Heart right ventricle (tissue), 16 donors: ENCODE measurements around the gene C6orf141. TPM values are rescaled to one million over a fixed set of nuclear protein-coding genes. Genes with fewer than 3 reads are reported as not detected.
"Not testable (repeated sequence)": the region's sequence is repeated elsewhere in the genome, so short reads cannot be mapped to it uniquely, and the experiment has no call there.

Source experiments
- ATAC-seq, 8 donors: fragments of 200-7000 bp; cut with Tn5 transposase; one replicate each; pipeline ENCODE4 v1.9.1; 2020; ENCODE audit warnings: mild to moderate bottlenecking in 8 of 8, moderate library complexity in 8 of 8, moderate number of reproducible peaks in 1 of 8
- DNase-seq, 2 donors: peaks; one replicate each; pipeline ENCODE4 v3.0.0-alpha.2; 2020
- H3K27ac ChIP-seq, 10 donors: fragments of 200-600 bp; sonication (generic) in 2 of 10; one replicate each; pipeline versions ENCODE4 v1.5.0 to v1.8.0; 2020 to 2022; ENCODE audit warnings: mild to moderate bottlenecking in 3 of 10
- H3K27me3 ChIP-seq, 7 donors: fragments of 200-600 bp; one replicate each; pipeline ENCODE4 v1.8.0; 2021 to 2022; ENCODE audit warnings: mild to moderate bottlenecking in 2 of 7
- H3K36me3 ChIP-seq, 9 donors: fragments of 200-600 bp; sonication (generic) in 1 of 9; one replicate each; pipeline versions ENCODE4 v1.5.0 to v1.8.0; 2020 to 2022; ENCODE audit warnings: mild to moderate bottlenecking in 2 of 9
- H3K4me1 ChIP-seq, 9 donors: fragments of 200-600 bp; sonication (generic) in 1 of 9; one replicate each; pipeline versions ENCODE4 v1.5.0 to v1.8.0; 2020 to 2022; ENCODE audit warnings: mild to moderate bottlenecking in 4 of 9
- H3K4me3 ChIP-seq, 10 donors: fragments of 200-600 bp; sonication (generic) in 2 of 10; one replicate each; pipeline versions ENCODE4 v1.5.0 to v1.8.0; 2020 to 2022; ENCODE audit warnings: mild to moderate bottlenecking in 7 of 10, moderate library complexity in 2 of 10
- H3K9me3 ChIP-seq, 11 donors: fragments of 200-600 bp in 10 of 11; sonication (generic) in 2 of 11; one replicate each; pipeline versions ENCODE4 v1.5.0 to v1.8.0; 2013 to 2022; ENCODE audit warnings: mild to moderate bottlenecking in 2 of 11, control low read depth in 1 of 11, moderate library complexity in 1 of 11
- WGBS, 2 donors: extraction: QIAGEN DNeasy Blood & Tissue Kit; methylation state at CpG; one replicate each; pipeline ENCODE4 v1.1.7; 2013; ENCODE audit warnings: inconsistent platforms in 1 of 2; 5-methylcytosine and 5-hydroxymethylcytosine counted together
- intact Hi-C, 10 donors: fragments of 100-400 bp; cut with DNase I; formaldehyde crosslinking; loops; one replicate each; pipeline versions ENCODE4 v1.11.1 to v1.14.2; 2022
- polyA plus RNA-seq, 2 donors: library from polyadenylated mRNA; stranded (reverse); fragments of 200-250 nt; gene quantifications; one replicate each; pipeline ENCODE4 v1.2.3, GENCODE V29; 2013
- total RNA-seq, 10 donors: library from RNA; stranded (reverse); fragmentation: NEBNext Ultra II Directional in 3 of 10; extraction: Animal tissue kit (Norgen Biotek cat#: 25700) in 3 of 10; gene quantifications; one replicate each; pipeline versions ENCODE4 v1.2.1 to v1.2.4, GENCODE V29; 2021 to 2023
- TF ChIP-seq, protein P1 (sequence below), 9 donors: fragments of 200-600 bp; sonication (generic) in 2 of 9; IDR thresholded peaks; one replicate each; pipeline versions ENCODE4 v1.5.0 to v1.8.0; 2021 to 2022; ENCODE audit warnings: antibody characterized with exemption in 9 of 9, mild to moderate bottlenecking in 5 of 9, moderate library complexity in 1 of 9
- donor health status: Arrhythmogenic right ventricular cardiomyopathy.
- donor health status: ischemic (EF 13 %, LVEDD 7.1; RV severe dilation, severe dysfunction).
- donor health status: healthy with polysubstance abuse.
- donor health status: DM: no; HTN: yes; CAD: no.
- donor health status: DM: no; HTN: no; CAD: no.
- donor health status: ischemic (EF 25% LVEDD 6.9; RV normal size, moderate dysfunction).
- donor health status: ischemic (EF 25% LVEDD 5.7; RV mildly dilated, moderate dysfunction).
- donor health status: healthy.
- donor health status: DM: yes; HTN: yes; CAD: no.
- donor health status: Ischemic cardiomyopathy.
- donor health status: ischemic (EF 35%, LVEDD 5.7; RV mildly dilated, moderate dysfunction).
- donor health status: nonischemic (EF 11% LVEDD 7.7; RV severe dilation, severe dysfunction).
- donor health status: DM: yes; HTN: yes; CAD: no.
- donor health status: PGD.
- donor health status: ischemic (EF 29% LVEDD 5.4; RV normal size, mild dysfunction).
- donor health status: nonischemic (EF 23%, LVEDD 6.1; RV moderate dilation, normal function).

C6orf141 gene
- total and polyA plus RNA-seq, 12 donors = 0.16 to 1.5 (median 0.57) TPM; not detected in 5

DNA sequence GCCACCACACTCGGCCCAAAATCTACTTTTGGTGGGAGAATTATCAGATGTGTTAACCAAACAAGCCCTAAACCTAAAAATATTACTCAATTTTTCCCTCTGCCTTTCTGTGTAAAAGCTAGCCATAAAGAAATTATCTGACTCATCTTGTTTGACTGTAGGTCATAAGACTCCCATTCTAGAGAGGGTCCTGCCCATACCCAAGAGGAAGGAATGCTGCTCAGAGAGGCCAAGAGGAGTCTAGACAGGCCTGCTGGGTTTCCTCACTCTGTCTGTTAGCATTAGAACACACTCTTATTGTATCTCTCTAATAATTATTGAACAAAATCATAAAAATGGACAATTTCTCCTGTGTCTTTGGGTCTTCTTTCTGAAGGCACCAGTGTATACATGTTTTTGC lies 26.1 kb downstream of the C6orf141 start:
- WGBS, 2 donors = 83 to 98% methylated on average over 1 of the region's 1 CpG

DNA sequence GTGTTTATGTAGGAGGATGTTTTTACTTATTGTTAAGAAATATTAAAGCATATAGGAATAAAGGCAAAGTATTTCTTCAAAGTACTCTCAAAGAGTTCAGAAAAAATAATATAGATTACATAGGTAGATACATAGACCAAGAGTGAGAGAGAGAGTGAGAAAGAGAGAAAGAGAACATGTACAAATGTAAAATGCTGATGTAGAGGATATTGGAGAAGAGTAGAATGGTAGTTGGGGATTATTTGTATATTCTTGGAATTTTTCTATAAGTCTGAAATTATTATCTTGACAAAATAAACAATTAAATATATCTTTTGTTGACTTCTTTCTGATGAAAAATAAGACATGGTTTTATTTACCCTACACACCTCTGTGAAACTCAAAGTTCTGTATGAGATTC lies 29.2 kb downstream of the C6orf141 start:
- H3K27me3 ChIP-seq = no peaks in the 10 kb centered on the region
- H3K4me1 ChIP-seq = no peaks in the 10 kb centered on the region
- ATAC-seq (no peak), DNase-seq (no peak)
- TF ChIP-seq, protein P1, sequence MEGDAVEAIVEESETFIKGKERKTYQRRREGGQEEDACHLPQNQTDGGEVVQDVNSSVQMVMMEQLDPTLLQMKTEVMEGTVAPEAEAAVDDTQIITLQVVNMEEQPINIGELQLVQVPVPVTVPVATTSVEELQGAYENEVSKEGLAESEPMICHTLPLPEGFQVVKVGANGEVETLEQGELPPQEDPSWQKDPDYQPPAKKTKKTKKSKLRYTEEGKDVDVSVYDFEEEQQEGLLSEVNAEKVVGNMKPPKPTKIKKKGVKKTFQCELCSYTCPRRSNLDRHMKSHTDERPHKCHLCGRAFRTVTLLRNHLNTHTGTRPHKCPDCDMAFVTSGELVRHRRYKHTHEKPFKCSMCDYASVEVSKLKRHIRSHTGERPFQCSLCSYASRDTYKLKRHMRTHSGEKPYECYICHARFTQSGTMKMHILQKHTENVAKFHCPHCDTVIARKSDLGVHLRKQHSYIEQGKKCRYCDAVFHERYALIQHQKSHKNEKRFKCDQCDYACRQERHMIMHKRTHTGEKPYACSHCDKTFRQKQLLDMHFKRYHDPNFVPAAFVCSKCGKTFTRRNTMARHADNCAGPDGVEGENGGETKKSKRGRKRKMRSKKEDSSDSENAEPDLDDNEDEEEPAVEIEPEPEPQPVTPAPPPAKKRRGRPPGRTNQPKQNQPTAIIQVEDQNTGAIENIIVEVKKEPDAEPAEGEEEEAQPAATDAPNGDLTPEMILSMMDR (IDR thresholded peaks at IDR 0.05) = no peak
- H3K4me3 ChIP-seq = no peak overlapping the region
- no peaks in the 10 kb centered on the region for H3K36me3 ChIP-seq
- no peak overlapping the region for H3K27ac ChIP-seq
- intact Hi-C loops = no loop called here
- no peaks in the 10 kb centered on the region for H3K9me3 ChIP-seq

More for the DNA sequence above, 26.1 kb downstream of the C6orf141 start:
- intact Hi-C loops = no loop called here
- DNase-seq (no peak), ATAC-seq (no peak)
- Histone ChIP-seq H3K27ac (no peak overlapping the region), H3K36me3 (no peaks in the 10 kb centered on the region), H3K4me3 (no peak overlapping the region), H3K4me1 (no peaks in the 10 kb centered on the region), H3K9me3 (no peaks in the 10 kb centered on the region), H3K27me3 (no peaks in the 10 kb centered on the region)
- TF ChIP-seq, protein P1 (IDR thresholded peaks at IDR 0.05) = no peak

DNA sequence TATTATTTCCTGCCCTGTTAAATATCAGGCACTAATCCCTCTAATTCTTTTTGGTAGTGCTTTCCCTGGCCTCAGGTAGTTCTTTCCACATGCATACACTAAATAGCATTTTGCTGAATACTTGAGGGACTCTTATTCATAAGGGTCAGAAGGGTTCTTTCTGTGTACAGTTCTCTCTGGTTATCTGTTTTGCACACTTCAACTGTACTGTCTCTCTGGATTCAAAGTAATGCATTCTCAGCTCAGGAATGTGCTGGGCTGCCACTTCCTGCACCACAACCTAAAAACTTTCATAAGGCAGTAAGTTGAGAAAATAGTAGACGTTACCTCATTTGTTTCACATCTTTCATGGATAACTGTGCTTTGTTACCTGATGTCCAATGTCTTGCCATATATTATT lies 32.1 kb downstream of the C6orf141 start:
- TF ChIP-seq, protein P1 (IDR thresholded peaks at IDR 0.05) = no peak
- H3K4me1 ChIP-seq = no peaks in the 10 kb centered on the region
- ATAC-seq (no peak), DNase-seq (no peak)
- WGBS, 2 donors = 65 to 68% methylated on average over 1 of the region's 1 CpG
- no peaks in the 10 kb centered on the region for H3K9me3 ChIP-seq
- no peaks in the 10 kb centered on the region for H3K36me3 ChIP-seq
- H3K27me3 ChIP-seq = no peaks in the 10 kb centered on the region
- no peak overlapping the region for H3K27ac ChIP-seq
- intact Hi-C loops = no loop called here
- H3K4me3 ChIP-seq = no peak overlapping the region

DNA sequence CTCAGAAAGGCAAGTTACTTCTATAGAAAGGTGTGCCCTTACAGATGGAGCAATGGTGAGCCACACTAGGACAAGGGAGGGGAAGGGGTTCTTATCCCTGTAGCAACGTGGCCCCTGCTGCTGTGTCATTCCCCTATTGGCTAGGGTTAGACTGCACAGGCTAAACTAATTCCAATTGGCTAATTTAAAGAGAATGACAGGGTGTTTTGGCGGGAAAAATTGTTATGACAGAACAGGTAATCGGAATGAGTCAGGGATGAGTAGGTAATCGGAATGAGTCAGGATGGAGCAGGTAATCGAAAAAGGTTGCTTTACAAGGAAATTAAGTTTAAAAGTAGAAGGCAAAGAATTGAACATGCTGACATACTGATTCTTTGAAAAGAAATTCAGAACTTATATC lies 36.8 kb downstream of the C6orf141 start:
- intact Hi-C loops = not testable (repeated sequence)
- 88% methylated on average over 5 of the region's 5 CpGs for WGBS, 2 donors

More for the DNA sequence above, 36.8 kb downstream of the C6orf141 start:
- ATAC-seq, H3K4me1 ChIP-seq, DNase-seq, H3K27me3 ChIP-seq, H3K4me3 ChIP-seq, H3K36me3 ChIP-seq, H3K27ac ChIP-seq, H3K9me3 ChIP-seq: not testable (repeated sequence)

Other genes with a start within 250 kb of the C6orf141 start
- 10 to 100 TPM; 31.6 to 45.8 (median 40.4) TPM for gene MMUT, start 87.4 kb upstream of the C6orf141 start, total RNA-seq
- 10 to 100 TPM in 1 of 2 donors, 1 to 10 TPM in 1; 9.4 to 22.4 TPM for gene MMUT, start 87.4 kb upstream of the C6orf141 start, polyA plus RNA-seq
- gene CENPQ, start 87.3 kb upstream of the C6orf141 start, total RNA-seq = 1 to 10 TPM; 3.4 to 6.9 (median 4.8) TPM
- 1 to 10 TPM; 3.3 to 6.5 TPM for gene CENPQ, start 87.3 kb upstream of the C6orf141 start, polyA plus RNA-seq
- not detected for gene GLYATL3, start 50.7 kb upstream of the C6orf141 start, total RNA-seq
- not detected for gene GLYATL3, start 50.7 kb upstream of the C6orf141 start, polyA plus RNA-seq
- gene RHAG, start 86.2 kb downstream of the C6orf141 start, total RNA-seq = under 1 TPM in 5 of 10 donors, not detected in 5; 0.12 to 0.66 (median 0.38) TPM
- under 1 TPM; 0.41 to 0.95 TPM for gene RHAG, start 86.2 kb downstream of the C6orf141 start, polyA plus RNA-seq
- gene CRISP2, start 162.9 kb downstream of the C6orf141 start, total RNA-seq = not detected
- gene CRISP2, start 162.9 kb downstream of the C6orf141 start, polyA plus RNA-seq = not detected
- gene CRISP3, start 193.7 kb downstream of the C6orf141 start, total RNA-seq = 1 to 10 TPM in 1 of 10 donors, not detected in 9; 1.3 TPM
- gene CRISP3, start 193.7 kb downstream of the C6orf141 start, polyA plus RNA-seq = under 1 TPM in 1 of 2 donors, not detected in 1; 0.06 TPM
- gene PGK2, start 236.6 kb downstream of the C6orf141 start, total RNA-seq = not detected
- not detected for gene PGK2, start 236.6 kb downstream of the C6orf141 start, polyA plus RNA-seq